Keratinocyte (primary cell): Measurements from ENCODE around the gene DACH1. TPM values are rescaled to one million over a fixed set of nuclear protein-coding genes. Genes with fewer than 3 reads are reported as not detected.

Experiments
- DNase-seq: peaks from one replicate; pipeline ENCODE4 v3.0.0-alpha.2; 2011; ENCODE audit warnings: low read depth, missing footprints, low spot score
- FAIRE-seq: peaks from 2 replicates; lab custom pipeline; 2011; peaks lifted over from hg19 to GRCh38; lab: Jason Lieb, UNC
- H2AFZ ChIP-seq: 2 replicates; pipeline ENCODE4 v1.6.0; 2012; ENCODE audit warnings: low read length, control low read depth, inconsistent platforms; ENCODE audit not compliant: control insufficient read depth
- H3K27ac ChIP-seq: 2 replicates; pipeline ENCODE4 v1.5.1; 2011; ENCODE audit warnings: low read length; ENCODE audit not compliant: control insufficient read depth, insufficient read depth
- H3K27me3 ChIP-seq: 3 replicates; pipeline ENCODE4 v1.6.0; 2011; ENCODE audit warnings: low read length; ENCODE audit not compliant: control insufficient read depth, insufficient read depth; ENCODE audit errors: extremely low read depth
- H3K36me3 ChIP-seq, 2 experiments: 2 replicates in 1 of 2; 3 replicates in 1 of 2; pipeline ENCODE4 v1.5.1; 2011; ENCODE audit warnings: low read length in 2 of 2, mild to moderate bottlenecking in 1 of 2; ENCODE audit not compliant: control insufficient read depth in 2 of 2, insufficient read depth in 2 of 2; ENCODE audit errors: extremely low read depth in 1 of 2
- H3K4me1 ChIP-seq: 3 replicates; pipeline ENCODE4 v1.5.1; 2011; ENCODE audit warnings: low read length; ENCODE audit not compliant: control insufficient read depth, insufficient read depth; ENCODE audit errors: extremely low read depth
- H3K4me2 ChIP-seq: 3 replicates; pipeline ENCODE4 v1.6.0; 2011; ENCODE audit warnings: low read depth, low read length; ENCODE audit not compliant: control insufficient read depth, insufficient read depth; ENCODE audit errors: extremely low read depth
- H3K4me3 ChIP-seq, 3 experiments: fragments of 200-600 bp in 1 of 3; sonication (generic) in 1 of 3; 2 replicates in 2 of 3; 3 replicates in 1 of 3; pipeline ENCODE4 v1.5.1; 2011 to 2016; ENCODE audit warnings: low read length in 3 of 3, mild to moderate bottlenecking in 3 of 3, control low read depth in 2 of 3, inconsistent platforms in 1 of 3, low read depth in 1 of 3, mixed read lengths in 1 of 3, mixed run types in 1 of 3, moderate library complexity in 1 of 3; ENCODE audit not compliant: control insufficient read depth in 2 of 3, insufficient read depth in 2 of 3; ENCODE audit errors: extremely low read depth in 1 of 3
- H3K79me2 ChIP-seq: 2 replicates; pipeline ENCODE4 v1.6.0; 2012; ENCODE audit warnings: low read length; ENCODE audit not compliant: control insufficient read depth, insufficient read depth
- H3K9ac ChIP-seq: 3 replicates; pipeline ENCODE4 v1.6.0; 2011; ENCODE audit warnings: low read length; ENCODE audit not compliant: control insufficient read depth, insufficient read depth; ENCODE audit errors: extremely low read depth
- H3K9me1 ChIP-seq: 3 replicates; pipeline ENCODE4 v1.6.0; 2011; ENCODE audit warnings: low read length; ENCODE audit not compliant: control insufficient read depth, insufficient read depth; ENCODE audit errors: extremely low read depth
- H3K9me3 ChIP-seq: 2 replicates; pipeline ENCODE4 v1.5.1; 2012; ENCODE audit warnings: low read depth, low read length; ENCODE audit not compliant: control insufficient read depth
- H4K20me1 ChIP-seq: 3 replicates; pipeline ENCODE4 v1.6.0; 2011; ENCODE audit warnings: low read length; ENCODE audit not compliant: control insufficient read depth, insufficient read depth; ENCODE audit errors: extremely low read depth
- CTCF ChIP-seq, 3 experiments: IDR thresholded peaks in 1 of 3; conservative IDR thresholded peaks in 1 of 3; optimal IDR thresholded peaks in 1 of 3; 2 replicates in 2 of 3; 3 replicates in 1 of 3; pipeline versions ENCODE3 to v1.5.1; 2011; ENCODE audit warnings: low read length in 3 of 3, mild to moderate bottlenecking in 3 of 3, moderate library complexity in 2 of 3, control low read depth in 1 of 3, inconsistent platforms in 1 of 3; ENCODE audit not compliant: insufficient read depth in 2 of 3; ENCODE audit errors: extremely low read depth in 1 of 3
- EZH2 ChIP-seq: IDR thresholded peaks from one replicate; pipeline ENCODE4 v1.6.1; 2012; ENCODE audit warnings: inconsistent platforms, mild to moderate bottlenecking, low read length, moderate library complexity
- dilution Hi-C: fragments of 300-500 bp; cut with MboI; formaldehyde crosslinking; loops from one replicate; pipeline ENCODE4 v1.7.0; 2020; ENCODE audit warnings: low sequenced_read_pairs; ENCODE audit not compliant: extremely low pct_ligation_motif_present
- polyA plus RNA-seq, 5 experiments: library from polyadenylated mRNA; depleted of rRNA in 3 of 5; stranded (reverse) in 3 of 5; stranded (forward) in 1 of 5; unstranded in 1 of 5; fragments of >200 nt; gene quantifications; 1 replicate in 1 of 5; 2 replicates in 3 of 5; 3 replicates in 1 of 5; pipeline versions ENCODE4 v1.2.1 to v1.2.3, GENCODE V29; 2011 to 2012; ENCODE audit warnings: missing spikeins in 2 of 5, low read depth in 1 of 5, low replicate concordance in 1 of 5

DACH1 gene
- polyA plus RNA-seq, 1 donor (not counting 4 experiments of a cell fraction or from before 2014, with no cell fraction given): not detected

GRCh38 chr13:71644579-71644978 is 222.4 kb downstream of the DACH1 start:
- Histone ChIP-seq H2AFZ (no peak overlapping the region), H4K20me1 (no peaks in the 10 kb centered on the region), H3K4me3 (no peak overlapping the region), H3K9me1 (no peaks in the 10 kb centered on the region), H3K9ac (no peak overlapping the region), H3K4me2 (no peak overlapping the region), H3K27me3 (no peaks in the 10 kb centered on the region), H3K9me3 (no peaks in the 10 kb centered on the region), H3K4me1 (no peaks in the 10 kb centered on the region), H3K27ac (no peak overlapping the region), H3K36me3 (no peaks in the 10 kb centered on the region), H3K79me2 (no peaks in the 10 kb centered on the region)
- no peak for DNase-seq
- no peak for TF ChIP-seq EZH2
- TF ChIP-seq CTCF (optimal IDR thresholded peaks at IDR 0.05 in 1 of 3, IDR thresholded peaks at IDR 0.05 in 1 of 3, conservative IDR thresholded peaks at IDR 0.05 in 1 of 3; ENCODE audit: extremely low read depth in 1 of 3, insufficient read depth in 2 of 3, low read length in 3 of 3): no peak
- dilution Hi-C loops: no loop called here
- FAIRE-seq: no peak

- H3K36me3 ChIP-seq: no peaks in the 10 kb centered on the region
- H3K9me3 ChIP-seq: no peaks in the 10 kb centered on the region
- no peaks in the 10 kb centered on the region for H3K79me2 ChIP-seq
- FAIRE-seq (no peak), DNase-seq (no peak)
- H3K4me3 ChIP-seq: no peak overlapping the region
- no peak overlapping the region for H2AFZ ChIP-seq
- no peaks in the 10 kb centered on the region for H4K20me1 ChIP-seq
- H3K4me2 ChIP-seq: no peak overlapping the region
- no peak overlapping the region for H3K9ac ChIP-seq
- H3K4me1 ChIP-seq: no peaks in the 10 kb centered on the region
- no peak overlapping the region for H3K27ac ChIP-seq
- no peaks in the 10 kb centered on the region for H3K9me1 ChIP-seq
- H3K27me3 ChIP-seq: no peaks in the 10 kb centered on the region
- dilution Hi-C loops: no loop called here
- no peak for TF ChIP-seq EZH2
- no peak for TF ChIP-seq CTCF (optimal IDR thresholded peaks at IDR 0.05 in 1 of 3, IDR thresholded peaks at IDR 0.05 in 1 of 3, conservative IDR thresholded peaks at IDR 0.05 in 1 of 3; ENCODE audit: extremely low read depth in 1 of 3, insufficient read depth in 2 of 3, low read length in 3 of 3)
Measured at GRCh38 chr13:71643448-71643860, 223.6 kb downstream of the DACH1 start.
